ENCODE results near the gene CACNA2D3.

DNA sequence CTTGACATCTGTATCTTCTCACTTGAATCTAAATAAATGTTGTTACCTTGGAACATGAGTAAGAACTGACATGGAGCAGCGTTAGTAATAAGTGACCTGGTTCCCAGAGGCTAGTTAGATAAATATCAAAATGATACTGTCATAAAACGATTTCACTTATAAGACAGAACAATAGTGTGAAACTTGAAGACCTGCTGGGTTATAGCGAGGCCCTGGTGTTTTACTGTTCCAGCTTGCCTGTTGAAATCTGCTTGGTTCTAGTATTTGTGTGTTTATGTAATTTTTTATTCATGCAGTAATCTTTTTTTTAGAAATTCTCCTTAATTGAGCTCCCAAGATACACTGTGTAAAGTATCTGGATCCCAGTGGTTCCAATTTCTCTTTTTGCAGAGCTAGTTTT lies 129.4 kb downstream of the CACNA2D3 start:
- TF ChIP-seq, protein P1, sequence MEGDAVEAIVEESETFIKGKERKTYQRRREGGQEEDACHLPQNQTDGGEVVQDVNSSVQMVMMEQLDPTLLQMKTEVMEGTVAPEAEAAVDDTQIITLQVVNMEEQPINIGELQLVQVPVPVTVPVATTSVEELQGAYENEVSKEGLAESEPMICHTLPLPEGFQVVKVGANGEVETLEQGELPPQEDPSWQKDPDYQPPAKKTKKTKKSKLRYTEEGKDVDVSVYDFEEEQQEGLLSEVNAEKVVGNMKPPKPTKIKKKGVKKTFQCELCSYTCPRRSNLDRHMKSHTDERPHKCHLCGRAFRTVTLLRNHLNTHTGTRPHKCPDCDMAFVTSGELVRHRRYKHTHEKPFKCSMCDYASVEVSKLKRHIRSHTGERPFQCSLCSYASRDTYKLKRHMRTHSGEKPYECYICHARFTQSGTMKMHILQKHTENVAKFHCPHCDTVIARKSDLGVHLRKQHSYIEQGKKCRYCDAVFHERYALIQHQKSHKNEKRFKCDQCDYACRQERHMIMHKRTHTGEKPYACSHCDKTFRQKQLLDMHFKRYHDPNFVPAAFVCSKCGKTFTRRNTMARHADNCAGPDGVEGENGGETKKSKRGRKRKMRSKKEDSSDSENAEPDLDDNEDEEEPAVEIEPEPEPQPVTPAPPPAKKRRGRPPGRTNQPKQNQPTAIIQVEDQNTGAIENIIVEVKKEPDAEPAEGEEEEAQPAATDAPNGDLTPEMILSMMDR (IDR thresholded peaks at IDR 0.05; ENCODE audit: insufficient read depth, low read length, poor library complexity, severe bottlenecking) = no peak
- no peak for TF ChIP-seq EZH2phosphoT487 (conservative IDR thresholded peaks at IDR 0.05; ENCODE audit: low read length)

Measured in SU-DHL-6 (cell line).